HG03575 (cell line): ENCODE measurements around the gene DPP6.

Experiments used
- ATAC-seq: cut with Tn5 transposase; IDR thresholded peaks from one replicate; pipeline ENCODE4 v1.9.1; 2021; ENCODE audit not compliant: unreplicated experiment, insufficient number of reproducible peaks, low FRiP score; ENCODE audit errors: extremely low read depth

The DPP6 gene

GRCh38 chr7:154843670-154844237 is 791.6 kb downstream of the DPP6 start:
- no peak for ATAC-seq

- no peak for ATAC-seq
Measured at GRCh38 chr7:154844499-154844898, 792.3 kb downstream of the DPP6 start.

- ATAC-seq: no peak
Measured at GRCh38 chr7:154844955-154845354, 792.8 kb downstream of the DPP6 start.

GRCh38 chr7:154848464-154848863 is 796.3 kb downstream of the DPP6 start:
- ATAC-seq: no peak

- no peak for ATAC-seq
Measured at GRCh38 chr7:154852205-154852604, 800.0 kb downstream of the DPP6 start.

- no peak for ATAC-seq
Measured at GRCh38 chr7:154853063-154853726, 801.0 kb downstream of the DPP6 start.

GRCh38 chr7:154853727-154854095 is 801.5 kb downstream of the DPP6 start:
- ATAC-seq: no peak

GRCh38 chr7:154854836-154855235 is 802.6 kb downstream of the DPP6 start:
- ATAC-seq: no peak

GRCh38 chr7:154855366-154855765 is 803.2 kb downstream of the DPP6 start:
- ATAC-seq: no peak

GRCh38 chr7:154856733-154857132 is 804.5 kb downstream of the DPP6 start:
- no peak for ATAC-seq

- ATAC-seq: no peak
Measured at GRCh38 chr7:154857240-154857639, 805.0 kb downstream of the DPP6 start.

GRCh38 chr7:154857728-154858681 is 805.8 kb downstream of the DPP6 start:
- ATAC-seq: no peak

GRCh38 chr7:154858836-154859537 is 806.8 kb downstream of the DPP6 start:
- ATAC-seq: no peak

- no peak for ATAC-seq
Measured at GRCh38 chr7:154859747-154860620, 807.8 kb downstream of the DPP6 start.

- no peak for ATAC-seq
Measured at GRCh38 chr7:154860621-154861375, 808.6 kb downstream of the DPP6 start.

GRCh38 chr7:154861589-154861988 is 809.4 kb downstream of the DPP6 start:
- no peak for ATAC-seq

- ATAC-seq: no peak
Measured at GRCh38 chr7:154862153-154862791, 810.1 kb downstream of the DPP6 start.
